Omental fat pad (tissue), 4 donors: Measurements from ENCODE around the gene ZNF467. TPM values are rescaled to one million over a fixed set of nuclear protein-coding genes. Genes with fewer than 3 reads are reported as not detected.

Experiments used
- ATAC-seq: fragments of 150-250 bp; one replicate; pipeline ENCODE4 v1.9.1; 2016; ENCODE audit warnings: mild to moderate bottlenecking, moderate library complexity; ENCODE audit not compliant: low FRiP score
- DNase-seq: peaks from one replicate; pipeline ENCODE4 v3.0.0-alpha.2; 2019; ENCODE audit warnings: low spot score
- CTCF ChIP-seq, 3 donors: fragments of 450-650 bp; IDR thresholded peaks; one replicate each; pipeline ENCODE4 v1.5.1; 2016 to 2017; ENCODE audit warnings: antibody characterized with exemption in 3 of 3, mild to moderate bottlenecking in 3 of 3, moderate library complexity in 2 of 3
- total RNA-seq, 4 donors: library from RNA; depleted of rRNA; stranded (reverse); fragments of >200 nt; gene quantifications; one replicate each; pipeline ENCODE4 v1.1.0, GENCODE V29; 2016

The ZNF467 gene
- total RNA-seq, 4 donors from 2014 or later: 4.2 to 15.8 (median 7.0) TPM

DNA sequence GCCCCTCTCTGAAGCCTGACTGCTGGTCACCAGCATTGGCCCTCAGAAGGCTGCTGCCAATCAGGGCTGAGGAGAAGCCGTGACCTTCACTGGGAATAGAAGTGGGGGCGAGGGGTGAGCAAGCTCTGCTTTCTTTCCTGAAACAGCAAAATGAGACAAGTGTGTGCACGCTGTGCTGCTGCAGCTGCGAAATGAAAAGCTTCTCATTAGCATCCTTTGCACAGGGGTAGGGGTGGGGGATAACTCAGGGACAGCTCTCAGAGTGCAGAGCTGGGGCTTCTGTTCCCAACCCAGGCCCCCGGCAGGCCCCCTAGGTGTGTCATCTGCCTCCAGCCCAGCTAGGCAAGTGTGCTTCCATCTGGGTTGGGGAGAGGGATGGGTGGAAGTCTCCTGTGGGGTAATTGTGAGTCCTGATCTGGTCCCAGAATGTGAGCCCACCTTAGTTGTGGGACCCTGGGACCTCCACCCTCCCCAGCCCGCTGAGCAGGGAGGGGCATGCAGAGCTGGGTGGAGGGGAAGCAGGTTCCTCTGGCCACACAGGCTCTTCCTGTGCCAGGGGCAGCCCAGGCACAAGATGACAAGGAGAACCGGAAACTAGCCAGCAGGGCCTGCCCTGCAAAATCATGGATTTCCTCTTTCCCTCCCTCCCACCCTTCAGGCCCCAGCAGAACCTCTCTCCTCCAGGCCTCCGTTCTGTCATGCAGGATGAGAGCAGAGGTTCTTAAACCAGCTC is 22.2 kb downstream of the ZNF467 start:
- ATAC-seq (no peak), DNase-seq (no peak)
- no peak for TF ChIP-seq CTCF (IDR thresholded peaks at IDR 0.05)

DNA sequence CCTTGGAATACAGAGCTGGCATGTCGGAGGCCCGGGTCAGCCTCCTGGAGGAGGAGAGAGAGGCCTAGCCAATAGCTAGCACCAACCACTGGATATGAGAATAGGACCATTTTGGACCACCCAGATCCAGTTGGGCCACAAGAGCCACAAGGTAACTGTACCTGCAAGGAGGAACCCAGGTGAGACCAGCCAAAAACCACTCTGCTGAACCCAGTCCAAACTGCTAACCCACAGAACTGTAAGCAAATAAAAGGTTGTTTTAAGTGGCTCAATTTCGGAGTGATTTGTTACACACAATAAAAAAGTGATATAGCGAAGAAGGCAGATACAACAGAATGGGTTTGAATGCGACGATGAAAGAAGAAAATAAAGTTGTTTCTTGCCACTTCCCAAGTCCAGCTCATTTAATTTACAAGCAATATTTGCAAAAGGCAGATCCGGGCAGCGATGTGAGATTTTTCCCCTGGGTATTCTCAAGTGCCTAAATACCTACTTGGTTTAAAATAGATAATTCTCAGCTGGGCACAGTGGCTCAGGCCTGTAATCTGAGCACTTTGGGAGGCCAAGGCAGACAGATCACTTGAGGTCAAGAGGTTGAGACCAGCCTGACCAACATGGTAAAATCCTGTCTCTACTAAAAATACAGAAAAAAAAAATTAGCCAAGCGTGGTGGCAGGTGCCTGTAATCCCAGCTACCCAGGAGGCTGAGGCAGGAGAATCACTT is 23.1 kb downstream of the ZNF467 start:
- DNase-seq (no peak), ATAC-seq (no peak)
- TF ChIP-seq CTCF (IDR thresholded peaks at IDR 0.05): no peak

- TF ChIP-seq CTCF (IDR thresholded peaks at IDR 0.05): no peak
- no peak for ATAC-seq
These were observed 25.1 kb downstream of the ZNF467 start for GRCh38 chr7:149748076-149748874.

GRCh38 chr7:149743476-149744255 is 29.7 kb downstream of the ZNF467 start:
- no peak for TF ChIP-seq CTCF (IDR thresholded peaks at IDR 0.05)
- ATAC-seq: no peak
- no peak for DNase-seq

More at GRCh38 chr7:149748076-149748874, 25.1 kb downstream of the ZNF467 start:
- DNase-seq: no peak

DNA sequence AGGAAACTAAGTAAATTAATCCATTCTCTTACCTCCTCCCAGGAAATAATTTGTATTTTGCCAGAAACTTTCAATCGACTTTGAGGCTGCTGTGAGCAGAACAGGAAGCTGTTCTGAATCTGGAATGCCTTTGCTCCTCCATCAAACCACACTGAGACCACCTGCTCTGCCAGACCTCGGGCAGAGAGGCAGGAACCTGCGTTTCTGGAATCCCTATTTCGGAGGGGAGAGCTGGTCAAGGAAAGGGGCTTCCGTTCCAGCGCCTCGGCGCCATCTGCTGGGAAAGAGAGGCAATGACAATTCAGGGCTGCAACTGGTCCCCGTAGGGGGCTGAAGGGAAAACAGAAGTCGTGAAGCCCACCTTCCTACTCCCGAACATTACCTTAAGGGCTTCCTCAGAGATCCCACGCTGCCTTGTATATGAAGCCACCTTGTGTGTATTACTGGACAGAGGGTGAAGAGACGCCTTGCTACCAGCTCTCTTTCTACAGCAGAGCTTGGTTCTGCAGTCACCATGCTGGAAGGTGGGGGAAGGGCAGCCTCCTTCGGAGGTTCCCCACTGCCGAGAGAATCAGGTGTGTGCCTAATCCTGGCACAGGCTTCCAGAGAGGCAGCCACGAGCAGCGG is 31.2 kb downstream of the ZNF467 start:
- TF ChIP-seq CTCF (IDR thresholded peaks at IDR 0.05): peak in 1 of 3 donors; percentile 78

DNA sequence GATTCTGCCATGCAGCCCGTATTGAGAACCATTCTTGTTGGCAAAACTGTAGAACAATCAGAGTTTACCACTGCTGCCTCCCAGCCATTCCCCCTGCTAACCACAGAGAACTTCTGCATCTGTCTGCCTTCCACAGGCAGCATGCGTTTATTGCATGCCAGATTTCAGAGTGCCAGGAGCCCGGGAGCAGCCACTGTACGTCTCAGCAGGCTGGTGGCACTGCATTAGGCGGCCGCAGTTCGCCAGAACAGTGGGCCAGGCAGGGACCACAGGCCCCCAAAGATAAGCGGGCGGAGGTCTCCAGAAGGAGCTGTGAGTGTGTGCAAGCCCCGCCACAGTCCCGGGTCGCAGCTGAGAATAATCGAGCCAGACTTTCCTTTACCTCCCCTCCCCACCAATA is 31.8 kb downstream of the ZNF467 start:
- TF ChIP-seq CTCF (IDR thresholded peaks at IDR 0.05): no peak
- ATAC-seq (no peak), DNase-seq (no peak)

More for the DNA sequence above, 31.2 kb downstream of the ZNF467 start:
- peak; percentile 51 for DNase-seq
- peak; percentile 83 for ATAC-seq
